Smooth muscle cell of the brain vasculature (primary cell): ENCODE results near the gene NAA11.
"Not testable (repeated sequence)": the region's sequence is repeated elsewhere in the genome, so short reads cannot be mapped to it uniquely, and the experiment has no call there.

Source experiments
- DNase-seq: peaks from one replicate; pipeline ENCODE4 v3.0.0-alpha.2; 2012; ENCODE audit warnings: low read depth, low spot score

Gene NAA11

DNA sequence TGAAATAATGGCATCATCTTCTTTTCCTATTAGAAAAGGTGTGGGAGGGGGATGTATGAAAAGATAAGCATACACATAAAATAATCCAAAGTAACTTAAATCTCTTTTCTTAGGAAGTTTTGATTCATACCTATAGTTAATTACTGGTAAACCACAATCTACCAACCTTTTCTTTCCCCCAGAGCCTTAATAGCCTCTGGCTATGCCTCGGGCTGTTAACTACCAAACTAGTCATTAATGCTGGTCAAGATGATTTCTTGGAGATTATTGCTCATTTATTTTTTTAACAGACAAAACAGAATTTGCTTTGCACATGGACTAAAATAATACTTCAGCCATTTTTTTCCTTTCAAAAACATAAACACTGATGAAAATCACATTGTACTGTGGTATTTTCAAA lies 16.9 kb downstream of the NAA11 start:
- no peak for DNase-seq

DNA sequence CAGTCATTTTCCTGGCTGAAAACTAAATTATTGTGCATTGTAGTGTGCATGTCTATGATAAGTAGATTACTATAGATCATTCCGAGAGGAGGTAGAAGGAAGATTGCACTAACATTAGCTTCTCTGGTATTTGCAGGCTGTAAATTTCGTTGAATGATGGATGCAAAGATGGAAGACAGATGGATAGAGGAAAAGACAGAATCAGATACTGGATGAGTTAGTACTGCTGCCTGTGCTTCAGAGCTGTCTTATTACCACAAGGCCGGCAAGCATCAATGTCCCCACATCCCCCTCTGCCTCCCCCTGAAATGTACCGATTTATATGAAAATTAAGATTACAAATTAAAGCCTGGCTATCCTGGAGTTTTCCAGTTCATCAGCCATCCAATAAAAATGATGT lies 17.7 kb downstream of the NAA11 start:
- DNase-seq: no peak

DNA sequence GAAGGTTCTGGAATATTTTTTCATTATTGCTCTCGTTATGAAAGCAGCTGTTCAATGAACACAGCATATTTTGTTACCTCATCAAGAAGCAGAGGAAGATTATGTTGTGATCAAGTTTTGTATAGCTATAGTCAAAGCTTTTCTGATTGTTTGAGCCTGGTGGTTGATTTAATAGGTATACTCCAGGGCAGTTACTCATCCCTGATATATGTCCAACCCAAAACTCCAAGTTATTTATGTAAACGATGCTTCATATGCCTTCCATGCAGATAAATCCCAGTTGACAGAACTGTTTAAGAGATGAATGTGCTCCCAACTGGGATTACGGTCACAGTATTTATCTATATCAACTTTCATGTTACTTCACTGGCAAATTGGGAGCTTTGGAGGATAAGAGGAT lies 19.1 kb downstream of the NAA11 start:
- no peak for DNase-seq

DNA sequence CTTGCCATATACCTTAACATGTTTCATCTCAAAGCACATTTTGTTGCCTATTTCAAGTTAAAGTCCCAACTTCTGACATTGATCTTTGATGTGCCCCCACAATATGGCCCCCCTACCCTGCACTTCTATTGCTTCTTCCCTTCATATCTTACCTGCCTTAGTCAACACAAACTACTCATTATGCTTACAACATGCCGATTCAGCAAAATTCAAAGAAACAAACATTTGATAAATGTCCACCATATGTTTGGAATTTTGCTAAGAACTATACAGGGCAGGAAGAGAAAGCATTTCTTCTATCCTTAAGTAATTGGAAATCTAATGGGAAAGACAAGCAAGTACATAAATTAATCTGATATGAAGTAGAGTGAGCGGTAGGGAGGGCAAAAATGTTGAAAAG lies 25.6 kb downstream of the NAA11 start:
- no peak for DNase-seq

DNA sequence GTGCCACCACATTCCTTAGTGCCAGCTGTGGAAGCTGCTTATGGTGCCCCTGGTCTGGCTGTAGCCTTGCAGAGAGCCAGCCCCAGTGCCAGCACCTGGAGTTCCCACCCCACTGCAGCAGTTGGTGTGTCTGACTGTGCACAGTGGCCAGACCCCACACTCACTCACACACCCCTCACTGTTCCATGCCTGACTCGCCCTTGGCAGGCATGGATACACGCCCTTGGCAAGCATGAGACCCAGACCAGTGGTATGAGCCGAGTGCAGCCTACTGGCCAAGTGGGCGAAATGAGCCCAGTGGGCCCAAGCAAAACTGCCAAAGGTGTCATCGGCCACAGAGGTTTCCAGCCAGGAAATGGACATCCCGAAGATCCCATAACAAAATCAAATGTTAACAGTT lies 27.4 kb downstream of the NAA11 start:
- DNase-seq: no peak

DNA sequence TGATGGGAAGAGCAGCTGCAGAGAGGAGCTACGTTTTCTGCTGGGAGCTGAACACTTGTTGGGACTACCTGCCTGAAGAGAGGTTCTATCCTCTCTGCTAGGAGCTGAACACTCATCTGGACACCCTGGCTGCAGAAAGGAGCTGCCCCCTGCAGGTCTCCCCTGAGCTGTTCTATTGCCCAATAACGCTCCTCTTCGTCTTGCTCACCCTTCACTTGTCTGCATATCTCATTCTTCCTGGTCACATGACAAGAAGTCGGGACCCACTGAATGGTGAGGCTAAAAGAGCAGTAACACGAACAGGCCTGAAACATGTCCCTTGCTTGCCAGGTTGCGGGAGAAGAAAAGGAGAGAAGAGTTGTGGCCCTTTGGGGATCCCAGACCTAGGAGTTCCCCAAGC lies 27.8 kb downstream of the NAA11 start:
- no peak for DNase-seq

DNA sequence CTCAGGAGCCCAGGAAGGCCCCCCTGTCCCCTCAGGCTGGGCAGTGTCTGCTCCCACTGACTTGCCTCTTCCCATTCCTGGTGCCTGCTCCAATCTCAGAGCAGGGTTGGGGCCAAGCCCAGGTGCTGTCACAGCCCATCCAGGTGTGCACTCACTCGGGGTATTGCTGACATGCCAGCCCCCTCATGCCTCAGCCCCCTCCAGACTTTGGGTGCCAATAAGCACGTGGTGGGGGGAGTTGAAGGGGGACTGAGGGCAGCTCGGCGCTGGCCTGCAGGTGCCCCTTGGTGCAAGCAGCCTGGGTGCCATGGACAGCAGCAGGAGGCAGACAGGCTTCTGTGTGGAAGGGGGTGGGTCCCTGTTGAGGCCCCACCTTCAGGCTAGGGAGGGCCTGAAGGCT lies 28.4 kb downstream of the NAA11 start:
- no peak for DNase-seq

DNA sequence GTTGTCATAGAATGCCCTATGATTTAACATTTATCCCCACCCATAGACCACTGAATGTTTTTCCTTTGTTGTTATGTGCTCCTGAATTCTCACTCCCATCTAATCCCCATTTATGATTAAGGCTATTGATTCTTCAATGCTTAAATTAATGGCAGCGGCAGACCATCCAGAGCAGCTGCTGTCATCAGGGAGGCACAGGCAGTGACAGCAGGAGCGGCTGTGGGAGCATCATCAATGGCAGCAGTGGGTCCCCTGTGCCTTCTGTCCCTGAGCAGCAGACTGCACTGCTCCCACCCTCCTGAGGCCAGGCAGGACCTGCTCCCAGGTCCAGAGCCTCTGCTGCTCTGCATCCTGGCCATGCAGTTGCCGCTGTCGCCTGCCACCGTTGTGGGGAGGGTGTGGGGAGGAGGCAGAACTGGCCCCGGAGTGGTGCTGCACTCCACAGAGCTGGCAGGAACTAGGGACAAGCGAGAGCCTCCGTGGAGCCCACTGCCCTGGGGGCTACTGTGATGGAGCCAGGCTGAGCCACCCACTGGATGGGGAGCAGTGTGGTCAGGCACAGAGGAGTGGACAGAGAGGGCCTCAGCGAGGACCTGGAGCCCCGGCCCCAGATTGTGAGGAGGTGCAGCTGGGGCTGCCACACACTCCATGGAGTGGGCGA lies 29.0 kb downstream of the NAA11 start:
- no peak for DNase-seq

DNA sequence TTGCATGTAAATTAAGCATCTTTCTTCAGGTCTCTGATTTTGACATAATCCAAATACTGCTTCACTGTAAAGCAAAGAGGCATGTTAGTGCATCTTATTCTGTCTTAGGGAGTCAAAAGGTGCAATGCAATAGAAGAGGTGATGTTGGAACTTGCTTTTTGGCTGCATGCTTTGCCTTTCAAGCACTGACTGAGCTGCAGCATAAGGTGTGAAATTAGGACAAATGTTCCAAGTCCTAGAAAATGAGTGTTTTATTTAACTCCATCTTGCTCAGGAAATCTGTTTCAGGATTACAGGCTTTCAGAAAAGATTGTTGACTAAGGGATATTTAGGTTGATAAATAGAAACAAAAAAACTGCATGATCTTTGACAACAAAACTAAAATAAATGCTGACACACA lies 30.8 kb downstream of the NAA11 start:
- no peak for DNase-seq

DNA sequence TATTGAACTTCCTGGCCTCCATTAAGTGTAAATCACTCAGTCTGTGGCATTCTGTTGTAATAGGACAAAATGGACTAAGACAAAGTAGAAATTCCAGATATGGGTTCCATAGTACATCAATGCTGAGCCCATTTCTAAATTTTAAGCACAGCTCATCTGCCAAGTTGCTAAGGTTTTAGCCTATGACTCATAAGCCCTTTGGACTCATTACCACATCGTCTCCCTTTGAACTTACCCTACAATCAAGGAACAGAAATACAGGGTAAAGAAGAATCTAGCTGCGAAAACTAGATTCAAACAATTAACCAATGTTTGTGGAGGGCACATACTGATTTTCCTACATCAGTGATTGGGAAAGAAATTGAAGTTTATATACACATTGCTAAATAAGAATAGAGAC lies 31.8 kb downstream of the NAA11 start:
- no peak for DNase-seq

DNA sequence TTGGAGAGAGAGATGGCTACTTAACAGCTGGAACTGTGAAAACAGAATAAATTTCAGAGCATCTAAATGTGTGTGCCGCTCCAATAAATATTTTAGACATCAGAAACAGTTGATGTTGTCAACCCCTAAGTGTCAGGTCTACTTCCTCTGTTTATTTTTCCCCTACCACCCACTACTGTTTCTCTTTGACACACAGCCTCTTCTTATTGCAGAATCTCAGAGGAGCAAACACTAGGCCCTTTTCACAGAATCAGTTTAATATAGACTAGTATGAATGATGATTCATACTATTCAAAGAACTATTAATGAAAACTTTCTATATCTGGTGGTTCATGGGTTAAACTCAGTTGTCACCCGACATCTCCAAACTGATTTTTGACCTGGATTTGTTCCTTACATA lies 33.9 kb downstream of the NAA11 start:
- no peak for DNase-seq

DNA sequence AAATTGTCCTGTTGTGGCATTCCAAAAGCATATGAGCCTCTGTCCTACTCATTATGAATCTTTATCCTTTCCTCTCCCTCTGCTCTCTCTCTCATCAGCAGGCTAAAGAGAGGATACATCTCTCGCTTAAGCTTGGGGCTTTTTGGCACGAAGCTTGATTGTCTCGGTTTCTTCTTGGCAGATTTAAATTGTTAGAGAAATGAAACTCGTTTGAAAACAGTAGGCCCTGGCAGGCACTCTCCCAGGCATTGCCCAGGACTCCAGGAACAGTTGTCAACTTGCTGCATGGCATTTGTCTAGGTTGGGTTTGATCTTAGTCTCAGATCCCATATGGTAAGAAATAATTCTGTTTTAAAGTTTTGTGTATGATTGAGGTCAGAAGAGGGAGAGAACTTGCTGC lies 35.5 kb downstream of the NAA11 start:
- DNase-seq: no peak

DNA sequence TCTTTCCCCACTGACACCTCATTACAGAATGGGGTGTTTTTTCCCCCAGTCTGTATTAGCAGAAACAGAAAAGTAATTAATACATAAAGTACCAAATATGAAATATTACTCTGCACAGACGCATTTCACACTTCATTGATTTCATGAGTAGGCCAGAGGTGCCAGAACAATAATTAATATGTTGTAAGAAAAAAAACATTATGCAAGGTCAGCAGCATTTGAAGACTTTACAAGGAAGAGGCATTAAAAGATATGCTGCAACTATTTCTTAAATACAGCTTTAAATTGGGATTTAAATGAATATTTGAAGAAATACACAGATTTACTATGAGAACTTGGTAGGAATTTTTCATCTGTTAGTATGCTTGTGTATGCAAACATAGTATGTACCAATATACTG lies 37.7 kb downstream of the NAA11 start:
- DNase-seq: no peak

DNA sequence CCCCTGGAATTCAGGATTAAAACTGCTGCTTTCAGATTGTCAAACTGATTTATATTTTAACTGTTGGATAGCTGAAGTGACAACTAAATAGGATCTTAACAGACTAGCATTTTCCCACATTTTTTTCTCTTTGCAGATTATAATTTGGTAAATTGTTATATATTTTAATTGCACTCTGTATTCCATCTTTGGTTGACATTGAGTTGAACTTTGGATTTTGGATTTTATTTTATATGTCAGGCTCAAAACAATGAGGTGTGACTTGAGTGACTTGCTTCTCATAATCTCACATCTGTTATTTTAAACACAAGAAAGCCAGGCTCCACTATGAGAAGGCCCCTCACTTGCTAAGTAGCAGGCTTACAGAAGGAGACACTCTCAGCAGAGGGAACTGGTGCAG lies 38.1 kb downstream of the NAA11 start:
- no peak for DNase-seq

DNA sequence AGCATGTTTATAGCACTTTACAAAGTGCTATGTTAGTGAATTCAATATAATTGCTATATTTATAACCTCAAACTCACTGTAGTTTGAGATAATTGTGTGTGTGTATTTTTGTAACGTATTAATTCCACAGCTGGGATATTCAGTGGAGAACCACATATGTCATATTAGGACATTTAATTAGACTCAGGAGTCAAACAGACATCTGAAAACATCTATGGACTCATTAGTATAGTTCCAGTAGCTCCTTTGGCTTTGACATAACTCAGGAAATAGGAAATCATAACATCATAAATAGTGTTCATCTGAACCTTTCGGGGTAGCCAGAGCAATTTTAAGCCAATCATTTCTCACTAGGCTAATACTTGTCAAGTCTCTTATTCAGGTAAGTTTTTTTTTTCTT lies 38.8 kb downstream of the NAA11 start:
- no peak for DNase-seq

DNA sequence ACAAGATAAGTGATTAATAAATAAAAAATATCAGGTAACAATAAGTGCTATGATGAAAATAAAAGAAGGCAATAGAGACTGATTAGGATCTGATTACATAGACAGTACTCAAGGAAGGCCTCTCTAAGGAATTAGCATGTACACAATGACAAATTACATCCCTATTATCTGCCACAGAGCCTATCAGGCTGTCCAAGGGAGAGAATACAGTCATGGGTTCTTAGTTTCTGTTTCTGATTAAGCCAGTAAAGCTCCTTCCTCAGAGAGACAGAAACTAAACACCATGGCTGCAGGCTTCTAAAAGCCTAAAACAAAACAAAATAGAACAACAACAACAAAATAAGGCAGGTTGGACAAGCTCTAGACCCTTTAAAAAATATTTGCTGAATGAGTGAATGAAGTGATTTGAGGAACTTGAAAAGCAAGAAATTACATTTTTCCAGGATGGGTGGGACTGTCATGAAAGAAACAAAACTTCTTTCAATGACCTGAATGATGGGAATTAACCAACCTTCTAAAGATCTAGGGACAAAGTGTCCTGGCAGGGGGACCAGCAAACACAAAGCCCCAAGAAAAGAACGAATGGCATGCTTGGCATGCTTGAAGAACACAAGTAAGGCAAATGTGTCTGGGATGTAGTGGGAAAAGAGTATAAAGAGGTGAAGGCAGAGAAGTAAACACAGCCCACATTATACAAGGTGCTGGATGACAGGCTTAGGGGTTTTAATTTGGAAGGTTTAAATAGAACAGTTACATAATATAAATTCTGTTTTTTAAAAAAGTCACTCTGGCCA lies 44.1 kb downstream of the NAA11 start:
- DNase-seq: no peak

DNA sequence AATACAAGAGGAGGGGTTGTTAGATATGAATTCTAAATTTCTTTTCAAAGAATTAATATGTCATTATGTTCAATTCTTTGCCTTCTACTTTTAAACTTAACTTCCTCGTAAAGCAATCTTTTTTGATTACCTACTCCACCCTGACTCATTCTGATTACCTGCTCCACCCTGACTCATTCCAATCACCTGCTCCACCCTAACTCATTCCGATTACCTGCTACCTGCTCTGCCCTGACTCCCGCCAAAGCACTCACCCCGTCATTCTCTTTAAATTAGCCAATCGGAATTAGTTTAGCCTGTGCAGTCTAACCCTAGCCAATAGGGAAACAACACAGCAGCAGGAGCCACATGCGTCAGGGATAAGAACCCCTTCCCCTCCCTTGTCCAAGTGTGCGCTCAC lies 48.4 kb downstream of the NAA11 start:
- not testable (repeated sequence) for DNase-seq

DNA sequence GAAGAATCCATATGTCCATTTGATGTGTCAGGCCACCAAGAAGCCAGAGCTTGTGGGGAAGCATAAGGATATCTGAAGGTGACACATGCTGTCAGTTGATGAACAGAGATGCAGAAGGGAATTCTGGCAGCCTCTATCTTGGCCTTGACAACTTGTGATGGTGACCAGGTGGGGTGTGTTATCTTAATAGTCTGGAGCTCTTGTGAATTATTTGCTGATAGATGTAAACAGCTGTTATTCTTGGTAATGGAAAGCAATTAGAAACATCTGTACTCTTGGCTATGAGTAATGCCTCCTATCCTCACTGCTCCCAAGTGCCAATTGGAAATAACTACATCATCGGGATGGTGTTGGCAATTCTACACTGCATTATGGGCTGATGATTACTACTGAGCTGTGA lies 51.9 kb downstream of the NAA11 start:
- DNase-seq: no peak

DNA sequence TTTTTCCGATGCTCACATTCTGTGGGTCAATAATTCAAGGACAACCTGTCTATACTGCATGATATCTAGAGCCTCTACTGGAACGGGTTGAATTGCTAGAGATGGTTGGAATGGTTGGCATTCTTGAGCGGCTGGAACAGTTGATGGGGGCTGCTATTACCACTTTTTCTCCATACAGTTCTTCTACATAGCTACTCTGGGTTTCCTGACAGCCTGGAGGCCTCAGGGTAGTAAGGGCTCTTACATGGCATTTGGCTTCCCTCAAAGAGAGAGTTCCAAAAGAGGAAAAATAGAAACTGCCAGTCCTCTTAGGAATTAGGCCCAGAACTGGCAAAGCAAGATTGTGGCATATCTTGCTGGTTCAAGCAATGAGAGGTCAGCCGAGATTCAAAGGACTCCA lies 53.1 kb downstream of the NAA11 start:
- no peak for DNase-seq

DNA sequence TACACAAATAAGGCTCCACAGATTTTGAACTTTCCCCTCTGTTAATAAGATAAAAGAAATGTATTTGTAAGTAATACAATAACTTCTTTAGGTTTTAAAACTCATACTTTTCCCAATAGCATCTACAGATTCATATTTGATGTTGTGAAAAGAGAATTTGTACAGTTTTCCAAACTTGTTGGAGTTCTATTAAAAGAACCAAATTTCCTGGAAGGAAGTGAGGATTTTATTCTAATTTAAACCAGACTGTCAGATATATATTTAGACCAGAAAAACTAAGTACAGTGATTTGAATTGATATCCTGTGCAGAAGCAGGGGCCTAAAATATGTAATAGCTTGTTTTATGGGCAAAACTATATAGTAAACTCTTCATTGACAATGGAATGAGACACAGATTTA lies 53.7 kb downstream of the NAA11 start:
- no peak for DNase-seq

DNA sequence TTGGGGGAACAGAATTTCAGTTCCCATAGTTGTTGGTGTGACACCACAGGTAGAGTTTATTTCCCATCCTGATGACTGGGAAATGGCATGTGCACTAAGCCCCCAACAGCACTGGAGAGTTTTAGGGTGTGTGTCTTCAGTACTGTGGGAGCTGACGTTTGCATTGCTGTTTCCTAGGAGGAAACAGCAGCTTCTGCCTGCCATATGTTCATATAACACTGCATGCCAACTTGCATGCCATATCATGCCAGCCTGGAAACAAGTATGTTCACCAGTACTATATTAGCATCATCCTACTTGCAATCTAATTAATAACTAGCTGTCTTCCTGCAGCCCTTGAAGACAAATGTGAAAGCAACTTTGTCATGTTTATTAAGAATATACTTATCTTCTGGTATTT lies 58.2 kb downstream of the NAA11 start:
- DNase-seq: no peak
